GM19023 (cell line): ENCODE measurements around the gene LAMTOR5.

Source experiments
- ATAC-seq: cut with Tn5 transposase; IDR thresholded peaks from one replicate; pipeline ENCODE4 v1.9.1; 2021; ENCODE audit warnings: mild to moderate bottlenecking, moderate library complexity; ENCODE audit not compliant: unreplicated experiment

LAMTOR5 gene

DNA sequence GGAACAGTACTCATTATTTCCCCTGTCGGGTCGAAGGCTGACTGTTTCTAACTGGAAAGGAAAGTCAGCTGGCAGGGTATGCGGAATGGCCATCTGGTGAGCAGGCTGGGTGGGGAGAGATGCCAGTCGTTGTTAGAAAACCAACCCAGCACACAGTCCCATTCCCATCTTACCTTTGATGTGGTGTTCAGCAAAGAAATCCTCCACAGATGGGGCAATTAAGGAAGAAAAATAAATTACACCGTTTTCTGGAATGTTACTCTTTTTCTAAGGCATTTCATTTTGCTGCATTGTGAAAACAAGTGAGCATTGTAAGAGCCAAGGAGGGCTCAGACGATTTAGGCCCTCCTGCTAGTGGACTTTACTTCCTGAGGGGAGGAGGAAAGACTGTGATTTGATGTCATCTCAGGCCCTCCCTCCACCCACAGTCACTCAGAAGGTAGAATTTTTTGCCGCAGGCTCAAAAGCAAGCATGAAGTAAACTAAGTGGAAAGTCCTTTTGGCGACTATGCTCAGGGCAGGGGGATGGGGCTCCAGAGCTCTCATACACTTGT is 16.7 kb downstream of the LAMTOR5 start, which contains the start of gene SLC16A4:
Gene SLC16A4, minus strand, starts transcription at position 335 of the 554 bp plus-strand sequence. CDS start 1,703 bp downstream, outside the sequence.
- no peak for ATAC-seq

DNA sequence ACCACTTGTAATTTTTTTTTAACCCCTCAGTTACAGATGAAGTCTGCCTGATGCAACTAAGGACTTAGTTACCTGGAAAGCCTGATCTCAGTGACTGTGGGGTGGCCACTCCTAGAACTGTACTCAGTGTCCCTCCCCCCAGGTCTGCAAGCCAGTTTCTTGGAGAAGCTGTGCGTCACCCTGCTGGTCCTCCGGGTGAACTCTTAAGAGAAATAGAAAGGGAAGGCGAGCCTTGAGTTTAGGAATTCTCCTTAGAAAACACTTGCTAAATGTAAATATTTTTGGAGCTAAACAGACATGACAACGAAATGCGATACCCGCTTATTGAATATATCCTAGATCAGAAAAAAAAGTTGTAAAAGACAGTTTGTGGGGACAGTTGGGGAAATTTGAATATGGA is 17.4 kb downstream of the LAMTOR5 start:
- ATAC-seq, result no peak

DNA sequence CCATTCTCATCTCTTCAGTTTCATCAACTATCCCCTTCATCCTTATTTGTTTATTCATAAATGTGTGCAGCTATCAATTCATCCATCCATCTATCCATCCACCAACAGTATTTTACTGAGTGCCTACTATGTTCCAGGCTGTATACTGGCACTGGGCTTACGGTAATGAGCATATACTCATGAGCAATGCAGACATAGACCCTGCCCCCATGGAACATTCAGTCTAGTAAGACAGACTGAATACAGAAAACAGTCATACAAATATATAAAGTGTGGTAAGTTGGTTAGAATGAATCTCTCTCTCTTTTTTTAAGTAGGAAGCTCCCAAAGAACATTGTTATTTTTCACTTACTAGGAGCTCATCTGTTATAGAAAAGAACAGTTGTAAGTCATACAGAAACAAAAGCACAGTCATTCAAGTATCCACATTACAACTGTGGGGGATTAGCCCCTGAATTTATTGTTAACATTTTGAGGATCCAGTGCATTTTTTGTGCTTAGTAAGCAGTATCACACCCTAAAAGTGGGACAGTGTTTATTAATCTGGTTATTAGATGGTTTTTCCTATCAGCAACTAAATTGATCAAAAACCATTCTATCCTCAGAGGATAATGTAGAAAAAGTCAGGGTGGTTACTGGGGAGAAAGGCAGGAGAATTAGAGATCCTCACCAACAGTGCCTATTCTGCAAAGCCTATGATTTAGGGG is 20.3 kb downstream of the LAMTOR5 start:
- no peak for ATAC-seq

DNA sequence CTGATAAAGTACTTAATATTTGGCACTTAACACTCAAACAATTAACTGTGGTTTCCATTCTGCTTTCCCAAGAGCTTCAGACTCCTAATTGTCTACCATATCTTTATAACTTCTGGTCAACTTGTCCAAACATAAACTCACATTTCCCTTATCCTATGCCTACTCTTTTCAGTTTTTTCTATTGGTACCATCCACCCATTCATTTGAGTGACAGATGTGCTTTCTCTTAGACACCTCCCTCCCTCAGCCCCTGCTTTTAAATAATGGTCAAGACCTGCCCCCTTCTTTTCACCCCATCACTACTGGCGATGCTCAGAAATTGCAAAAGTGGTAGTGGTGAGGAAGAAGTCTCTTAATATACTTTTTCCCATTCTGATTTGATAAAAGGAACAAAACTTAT is 22.1 kb downstream of the LAMTOR5 start:
- no peak for ATAC-seq

DNA sequence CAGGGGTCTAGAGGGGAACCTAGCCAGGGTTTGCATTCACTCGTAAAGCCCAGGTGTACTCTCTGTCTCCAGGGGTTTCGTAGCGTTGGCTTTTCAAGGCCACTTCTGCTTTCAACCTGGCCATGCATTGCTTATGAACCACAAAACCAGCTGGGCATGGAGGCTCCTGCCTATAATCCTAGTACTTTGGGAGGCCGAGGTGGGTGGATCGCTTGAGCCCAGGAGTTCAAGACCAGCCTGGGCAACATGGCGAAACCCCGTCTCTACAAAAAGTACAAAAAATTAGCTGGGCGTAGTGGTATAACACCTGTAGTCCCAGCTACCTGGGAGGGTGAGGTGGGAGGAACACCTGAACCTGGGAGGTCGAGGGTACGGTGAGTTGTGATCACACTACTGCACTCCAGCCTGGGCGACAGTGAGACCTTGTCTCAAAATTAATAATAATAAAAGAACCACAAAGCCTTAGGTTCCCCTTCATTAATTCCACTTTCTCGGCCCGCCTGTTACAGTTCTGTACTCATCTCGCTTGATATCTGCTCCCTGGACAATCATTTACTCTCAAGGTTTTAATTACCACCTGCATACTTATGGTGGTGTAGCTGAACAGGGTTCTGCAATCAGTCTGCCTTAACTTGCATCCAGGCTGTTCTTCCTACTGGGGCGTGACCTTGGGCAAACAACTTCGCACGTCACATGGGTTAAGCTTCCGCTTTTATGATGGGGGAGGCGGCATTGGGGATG is 22.7 kb downstream of the LAMTOR5 start:
- peak; percentile 64 for ATAC-seq

DNA sequence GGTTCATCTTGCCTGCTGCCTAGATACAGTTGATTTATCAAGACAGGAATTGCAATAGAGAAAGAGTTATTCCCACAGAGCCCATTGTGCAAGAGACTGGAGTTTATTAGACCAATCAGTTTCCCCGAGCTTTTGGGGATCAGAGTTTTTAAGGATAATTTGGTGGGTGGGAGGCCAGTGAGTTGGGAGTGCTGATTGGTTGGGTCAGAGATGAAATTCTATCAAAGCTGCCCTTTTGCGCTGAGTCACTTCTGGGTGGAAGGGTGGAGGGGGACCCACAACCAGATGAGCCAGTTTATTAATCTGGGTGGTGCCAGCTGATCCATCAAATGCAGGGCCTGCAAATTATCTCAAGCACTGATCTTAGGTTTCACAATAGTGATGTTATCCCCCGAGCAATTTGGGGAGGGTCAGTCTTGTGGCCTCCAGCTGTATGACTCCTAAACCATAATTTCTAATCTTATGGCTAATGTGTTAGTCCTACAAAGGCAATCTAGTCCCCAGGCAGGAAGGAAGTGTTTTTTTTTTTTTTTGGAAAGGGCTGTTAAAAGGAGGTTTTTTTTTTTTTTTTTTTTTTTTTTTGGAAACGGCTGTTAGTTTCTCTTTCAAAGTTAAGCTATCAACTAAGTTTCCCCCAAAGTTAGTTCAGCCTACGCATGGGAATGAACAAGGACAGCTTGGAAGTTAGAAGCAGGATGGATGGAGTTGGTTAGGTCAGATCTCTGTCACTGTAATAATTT is 24.1 kb downstream of the LAMTOR5 start:
- ATAC-seq, result no peak

DNA sequence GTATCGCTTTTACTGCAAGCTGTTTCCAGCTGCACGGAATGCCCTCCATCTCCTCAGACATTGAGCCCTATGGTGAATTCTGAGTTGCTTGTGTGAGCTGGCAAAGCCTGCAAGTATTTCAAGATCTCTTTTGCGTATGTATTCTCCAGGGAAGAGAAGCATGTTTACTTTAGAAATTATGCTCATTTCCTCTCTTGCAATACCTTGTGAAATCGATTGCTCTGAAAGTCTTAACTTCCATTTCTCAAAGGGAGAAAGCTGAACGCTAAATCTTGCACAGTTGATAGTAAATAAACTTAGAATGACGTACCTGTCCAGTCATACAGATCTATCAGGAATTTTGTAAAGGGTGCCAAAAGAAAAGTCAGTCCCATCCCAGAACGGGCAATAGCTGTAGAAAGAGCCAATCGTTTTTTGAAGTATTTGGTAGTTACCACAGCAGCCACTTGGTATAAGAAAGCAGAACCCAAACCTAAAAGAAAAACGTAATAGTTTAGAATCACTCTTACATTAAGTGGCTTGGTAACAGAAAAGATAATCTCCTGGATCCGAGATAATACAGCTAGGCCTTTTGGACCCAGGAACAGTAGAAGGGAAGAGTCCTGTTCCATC is 26.7 kb downstream of the LAMTOR5 start:
- no peak for ATAC-seq

DNA sequence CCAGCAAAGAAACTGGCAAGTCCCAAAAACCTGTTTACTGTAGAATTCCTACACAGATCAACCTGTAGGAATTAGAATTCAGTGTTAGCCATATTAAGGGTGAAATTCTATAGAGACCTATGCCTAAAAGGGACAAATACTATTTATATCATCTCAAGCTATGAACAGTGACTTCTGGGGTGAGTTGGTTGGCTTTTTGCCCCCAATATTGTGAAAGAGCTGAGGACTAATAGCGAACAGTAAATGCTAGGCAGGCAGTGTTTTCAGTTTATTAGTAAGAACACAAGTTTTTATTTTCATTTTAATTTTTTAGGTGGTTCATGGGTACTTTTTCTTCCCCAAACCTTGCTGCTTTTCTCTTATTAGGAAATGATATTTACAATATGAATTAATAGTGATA is 32.0 kb downstream of the LAMTOR5 start:
- no peak for ATAC-seq

DNA sequence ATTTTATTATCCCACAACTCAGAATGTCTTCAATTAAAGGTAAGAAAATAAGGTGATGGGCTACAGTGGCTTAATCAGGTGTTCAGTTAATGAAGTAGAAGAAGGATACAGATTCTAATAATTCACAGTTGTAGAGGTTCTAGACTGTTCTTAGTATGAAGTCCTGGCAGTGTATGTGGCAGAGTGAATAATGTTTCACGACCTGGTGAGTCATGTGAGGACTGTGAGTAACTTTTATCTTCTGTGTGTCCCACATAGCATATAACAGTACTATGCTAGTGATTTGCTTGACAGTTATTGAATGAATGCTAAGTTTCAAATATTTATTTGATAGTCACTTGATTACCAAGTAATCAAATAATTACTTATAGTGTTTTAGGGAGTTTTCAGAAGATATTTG is 36.7 kb downstream of the LAMTOR5 start:
- no peak for ATAC-seq

DNA sequence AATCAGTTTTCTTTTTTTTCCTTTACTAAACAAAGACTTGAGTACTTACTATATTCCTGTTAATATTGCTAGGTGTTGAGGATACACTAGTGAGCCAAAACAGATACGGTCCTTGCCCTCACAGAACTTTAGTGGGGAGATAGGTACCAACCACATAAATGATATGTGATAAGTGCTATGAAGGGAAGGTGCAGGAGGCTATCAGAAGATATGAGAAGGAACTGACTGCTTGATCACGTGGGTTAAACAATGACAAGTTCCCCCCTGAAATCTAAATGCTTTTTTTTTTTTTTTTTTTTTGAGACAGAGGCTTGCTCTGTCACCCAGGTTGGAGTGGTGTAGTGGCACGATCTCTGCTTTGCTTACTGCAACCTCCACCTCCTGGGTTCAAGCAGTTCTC is 43.3 kb downstream of the LAMTOR5 start:
- ATAC-seq, result no peak

DNA sequence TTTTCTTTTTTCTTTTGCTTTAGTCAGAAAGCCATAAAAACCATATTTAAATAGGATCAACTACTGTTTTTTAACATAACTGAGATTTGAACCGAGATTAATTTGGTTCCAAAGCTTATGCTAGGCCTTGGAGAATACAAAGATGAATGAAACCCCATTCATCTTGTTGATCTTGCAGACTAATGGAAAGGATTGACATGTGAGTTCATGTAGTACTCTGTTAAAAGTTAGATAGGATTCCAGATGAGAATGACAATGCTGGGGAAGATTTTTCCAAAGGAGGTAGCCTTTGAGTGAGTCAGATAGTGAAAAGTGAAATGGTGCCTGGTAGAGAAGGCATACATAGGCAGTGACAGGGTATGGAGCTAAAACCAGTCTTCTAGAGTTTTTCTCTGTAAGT is 45.6 kb downstream of the LAMTOR5 start:
- no peak for ATAC-seq

DNA sequence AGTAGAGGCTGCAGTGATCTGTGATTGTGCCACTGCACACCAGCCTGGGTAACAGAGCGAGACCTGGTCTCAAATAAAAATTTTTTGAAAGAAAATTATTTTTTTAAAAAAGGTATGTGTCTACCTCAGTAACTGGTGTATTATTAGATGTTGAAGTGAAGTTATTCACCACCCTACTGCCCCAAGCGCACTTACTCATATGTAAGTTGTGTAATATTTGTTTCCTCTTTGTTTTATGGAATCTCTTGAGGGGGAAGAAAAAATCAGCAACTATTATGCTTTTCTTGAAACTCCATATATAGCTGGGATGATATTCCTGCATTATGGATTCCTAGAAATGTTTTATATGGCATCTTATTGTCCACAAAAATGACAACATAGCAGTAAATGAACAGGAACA is 47.1 kb downstream of the LAMTOR5 start:
- ATAC-seq, result no peak

DNA sequence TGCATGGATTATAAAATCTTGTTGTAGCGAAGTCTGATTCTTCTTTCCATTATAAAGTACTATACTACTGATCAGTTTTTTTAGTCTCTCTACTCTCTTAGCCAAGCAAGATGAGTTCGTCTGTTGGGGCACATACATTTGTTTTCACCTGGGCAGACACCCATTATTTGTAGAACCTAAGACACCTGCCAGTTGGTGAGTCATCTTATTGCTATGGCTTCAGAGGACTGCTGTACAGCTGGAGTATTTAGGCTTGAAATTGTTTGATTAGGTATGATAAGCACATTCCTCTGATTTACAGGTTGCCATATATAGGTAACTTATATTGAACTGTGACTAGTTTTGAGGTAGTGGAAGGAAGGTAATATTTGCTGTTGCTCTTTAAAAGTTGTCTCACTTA is 51.1 kb downstream of the LAMTOR5 start:
- ATAC-seq, result no peak

DNA sequence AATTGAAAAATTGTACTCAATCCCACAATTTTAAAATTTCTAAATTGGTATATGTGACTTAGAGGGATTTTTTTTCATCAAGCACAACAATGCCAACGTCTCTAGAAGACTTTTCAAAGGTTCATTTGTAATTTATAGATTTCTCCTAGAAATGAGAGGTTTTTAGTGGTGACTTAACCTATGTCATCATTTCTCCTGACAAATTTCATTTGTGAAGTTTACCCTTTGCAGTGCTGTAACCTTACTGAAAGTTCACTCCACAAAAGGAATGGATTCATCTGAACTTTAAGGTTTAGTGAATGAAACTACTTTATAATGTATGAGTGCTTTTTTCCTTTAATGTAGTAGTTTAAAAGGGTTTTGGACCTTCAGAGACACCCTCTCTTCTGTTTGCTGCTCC is 52.2 kb downstream of the LAMTOR5 start:
- ATAC-seq, result no peak
